CD4-positive, alpha-beta T cell treated with Interferon alpha-2 for 1 hour (primary cell): ENCODE data around the gene STXBP3.

ENCODE experiments used
- DNase-seq, 2 donors: peaks; one replicate each; pipeline ENCODE4 v3.0.0-alpha.2; 2020 to 2022

STXBP3 gene

DNA sequence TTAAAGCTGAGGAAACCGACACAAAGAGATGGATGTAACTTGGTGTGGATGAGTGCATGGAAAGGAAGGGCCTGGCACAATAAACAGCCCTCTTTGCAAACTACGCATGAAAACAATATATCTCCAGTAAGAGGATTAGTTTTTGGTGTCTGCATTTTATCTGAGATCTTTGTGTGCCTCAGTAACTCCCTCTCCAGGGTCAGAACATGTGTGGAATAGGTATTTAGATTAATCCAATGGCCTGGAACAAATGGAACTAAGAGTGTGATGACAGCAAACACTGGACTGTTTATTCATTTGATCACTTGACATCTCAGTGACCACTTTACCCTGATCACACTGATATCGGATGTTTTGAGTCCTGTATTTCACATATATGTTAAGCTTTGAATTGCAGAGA lies 65.1 kb downstream of the STXBP3 start:
- no peak for DNase-seq

DNA sequence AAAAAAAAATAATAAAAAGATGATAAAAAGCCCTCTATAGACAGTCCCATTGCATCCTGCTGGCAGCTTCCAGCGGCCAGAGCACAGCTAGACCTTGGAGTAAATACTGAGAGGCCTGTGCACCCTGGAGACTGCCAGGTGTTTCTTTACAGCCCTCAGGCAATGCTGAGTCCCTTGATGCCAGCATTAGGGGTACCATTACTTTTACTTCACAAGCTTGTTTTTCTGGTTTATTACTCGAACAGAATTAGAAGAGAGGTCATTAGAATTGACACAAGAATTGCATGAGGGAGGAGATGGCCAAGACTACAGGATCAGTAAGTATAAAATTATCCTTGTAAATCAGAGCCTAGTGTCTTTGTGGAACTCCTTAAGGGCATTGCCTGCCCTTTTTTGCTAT lies 66.9 kb downstream of the STXBP3 start:
- DNase-seq, result no peak

GRCh38 chr1:108814343-108815125 lies 68.1 kb downstream of the STXBP3 start:
- no peak for DNase-seq

DNA sequence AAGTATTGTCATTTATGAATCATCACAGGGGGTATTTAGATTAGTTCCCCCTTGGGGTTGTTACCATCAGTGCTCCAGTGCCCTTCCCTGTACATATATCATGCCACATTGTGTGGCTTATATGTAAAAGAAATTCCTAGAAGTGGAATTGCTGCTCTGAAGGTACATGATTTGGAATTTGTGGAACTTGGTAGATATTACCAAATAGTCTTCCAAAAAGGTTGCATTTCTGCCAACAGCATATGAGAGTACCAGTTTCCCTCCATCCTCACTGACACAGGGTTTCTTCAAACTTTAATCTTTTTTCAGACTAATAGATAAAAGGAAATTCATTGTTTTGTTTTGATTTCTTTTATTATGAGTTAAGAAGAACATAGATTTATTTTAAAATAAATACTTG lies 69.1 kb downstream of the STXBP3 start:
- DNase-seq, result no peak

DNA sequence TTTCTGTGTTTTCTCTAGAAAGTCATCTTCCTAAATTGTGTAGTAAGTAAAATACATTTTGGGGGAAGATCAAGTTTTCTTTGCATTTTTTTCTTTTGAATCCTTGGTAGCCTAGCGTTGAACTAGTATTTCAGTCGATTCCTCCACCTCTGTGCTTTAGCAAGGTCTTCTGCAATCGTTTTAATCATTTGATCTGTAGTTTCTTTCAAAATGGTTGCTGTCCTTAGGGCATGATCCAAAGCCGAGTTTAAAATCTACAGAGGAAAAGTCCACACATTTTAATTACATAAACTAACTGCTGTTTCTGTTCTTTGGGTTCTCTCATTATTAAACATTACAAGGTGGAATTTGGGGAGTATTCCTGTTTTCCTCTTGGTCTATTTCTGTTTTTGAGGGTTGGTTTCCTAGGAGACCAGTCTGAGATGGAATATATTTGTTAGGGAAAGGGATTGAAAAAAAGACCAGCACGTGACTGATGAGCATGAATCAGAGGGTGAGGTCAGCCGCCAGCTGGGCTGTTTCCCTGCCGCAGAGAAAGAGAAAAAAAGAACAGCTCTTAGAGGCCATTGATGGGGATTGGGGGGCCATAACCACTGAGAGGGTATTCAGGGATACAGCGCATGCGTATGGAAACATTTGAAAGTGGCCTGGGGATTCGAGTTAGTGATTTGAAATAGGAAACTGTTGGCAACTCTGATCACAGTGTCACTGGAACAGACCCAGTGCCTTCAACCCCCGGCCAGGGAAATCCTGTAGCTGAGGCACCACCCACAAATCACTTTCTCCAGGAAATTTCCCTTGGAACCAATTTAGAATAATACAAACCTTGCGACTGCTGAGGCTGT lies 69.8 kb downstream of the STXBP3 start:
- no peak for DNase-seq

GRCh38 chr1:108817016-108817415 lies 70.5 kb downstream of the STXBP3 start:
- no peak for DNase-seq

DNA sequence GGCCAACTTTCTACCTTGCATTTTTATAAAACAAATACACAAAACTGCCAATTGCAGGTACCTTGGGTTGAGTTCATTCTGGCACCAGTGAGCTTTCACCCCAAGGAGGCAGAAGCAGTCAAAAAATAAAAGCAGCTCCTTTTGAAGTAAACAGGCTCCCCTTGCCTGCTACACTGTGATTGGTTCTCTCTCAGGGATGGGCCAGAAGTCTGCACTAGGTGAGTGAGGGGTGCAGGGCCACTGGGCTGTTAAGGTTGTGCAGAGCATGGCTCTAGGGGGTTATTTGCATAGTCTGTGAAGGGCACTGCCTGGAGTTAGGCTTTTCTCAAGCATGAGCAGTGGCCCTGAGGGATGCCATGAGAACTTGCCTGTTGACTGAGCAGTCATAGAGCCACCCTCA lies 71.3 kb downstream of the STXBP3 start:
- DNase-seq, result no peak

GRCh38 chr1:108819878-108820277 lies 73.4 kb downstream of the STXBP3 start:
- DNase-seq, result no peak

- no peak for DNase-seq
These were observed 77.2 kb downstream of the STXBP3 start for GRCh38 chr1:108823632-108824031.

- no peak for DNase-seq
These were observed 77.6 kb downstream of the STXBP3 start for GRCh38 chr1:108824051-108824450.

- DNase-seq, result no peak
These were observed 79.7 kb downstream of the STXBP3 start for GRCh38 chr1:108826081-108826635.

DNA sequence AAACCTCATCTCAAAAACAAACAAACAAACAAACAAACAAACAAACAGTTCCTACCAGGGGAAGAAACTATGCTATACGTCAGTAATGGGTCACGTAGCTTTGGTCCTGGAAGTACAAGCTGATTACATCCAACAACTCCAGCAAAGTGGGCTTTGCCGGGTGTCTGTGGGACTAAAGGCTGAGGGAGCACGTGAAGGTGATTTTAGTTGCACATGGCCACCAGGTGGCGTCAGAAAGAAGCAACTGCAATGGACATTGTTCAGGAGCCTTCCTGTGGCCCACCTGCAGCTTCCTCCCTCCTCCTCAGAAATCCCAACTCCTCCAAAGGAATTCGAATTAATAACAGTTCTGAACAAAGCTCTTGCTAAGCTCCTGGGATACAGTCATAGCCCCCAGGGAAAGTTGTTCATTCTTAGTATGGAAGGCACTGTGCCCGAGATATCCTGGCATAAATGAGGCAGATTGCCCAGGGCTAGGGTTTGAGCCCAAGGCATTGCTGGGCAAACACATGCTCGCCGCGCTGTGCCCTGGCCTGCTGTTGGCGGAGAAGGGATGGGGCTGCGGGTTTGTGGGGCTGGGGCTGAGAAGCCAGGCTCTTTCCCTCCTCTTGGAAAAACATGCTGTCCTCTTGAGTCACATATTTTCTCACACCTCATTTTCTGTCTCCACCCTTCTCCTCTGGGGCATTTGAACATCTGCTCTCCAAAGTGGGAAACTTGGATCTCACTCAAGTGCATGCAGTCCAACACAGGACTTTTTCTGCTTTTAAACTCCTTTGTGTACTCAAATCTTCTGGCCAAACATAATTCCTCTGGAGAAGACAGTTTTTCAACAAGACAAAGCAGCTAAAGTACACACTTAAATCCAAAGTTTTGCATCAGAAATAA lies 81.8 kb downstream of the STXBP3 start:
- peak; percentile 63 to 73 for DNase-seq

DNA sequence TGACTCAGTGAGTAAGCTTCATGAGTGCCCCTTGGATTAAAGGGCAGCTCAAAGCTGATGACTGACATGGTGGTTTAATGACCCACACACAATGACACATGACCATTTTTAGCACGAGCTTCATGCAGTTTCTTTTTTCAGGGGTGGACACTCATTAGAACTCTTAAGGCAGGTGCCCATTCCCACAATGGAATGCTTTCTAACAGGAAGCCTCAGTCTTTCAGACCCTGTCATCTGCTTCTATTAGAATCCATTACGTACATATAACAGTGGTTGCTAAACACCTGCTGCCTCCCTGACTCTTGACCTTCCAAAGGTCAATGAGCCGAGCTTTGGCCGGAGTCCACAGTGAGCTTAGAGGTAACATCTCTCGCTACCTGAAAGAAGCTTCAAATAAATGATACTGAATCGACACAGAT lies 83.0 kb downstream of the STXBP3 start:
- DNase-seq, result no peak

- DNase-seq, result no peak
These were observed 83.9 kb downstream of the STXBP3 start for GRCh38 chr1:108830119-108831008.

GRCh38 chr1:108831225-108831624 lies 84.8 kb downstream of the STXBP3 start:
- no peak for DNase-seq

- DNase-seq, result no peak
These were observed 86.5 kb downstream of the STXBP3 start for GRCh38 chr1:108832929-108833328.

DNA sequence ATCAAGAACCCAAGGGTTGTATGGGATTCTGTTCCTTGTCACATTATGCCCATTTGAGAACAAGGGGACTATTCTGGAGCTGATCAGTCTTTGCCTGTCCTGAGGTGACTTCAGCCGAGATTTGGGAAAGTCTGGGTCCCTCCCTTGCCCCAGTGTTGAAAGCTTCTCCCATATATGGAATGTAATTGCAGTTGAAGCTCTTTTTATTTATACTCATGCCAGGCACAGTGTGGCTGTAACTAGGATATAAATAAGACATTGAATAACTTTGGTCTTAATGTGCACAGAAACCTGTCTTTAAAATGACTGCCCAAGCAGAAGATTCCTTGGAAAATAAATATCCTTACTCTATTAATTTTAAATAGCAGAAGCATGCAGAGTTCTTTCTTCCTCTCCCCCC lies 95.2 kb downstream of the STXBP3 start:
- DNase-seq, result no peak

GRCh38 chr1:108842525-108843181 lies 96.2 kb downstream of the STXBP3 start:
- DNase-seq, result no peak

GRCh38 chr1:108843390-108844137 lies 97.1 kb downstream of the STXBP3 start:
- DNase-seq, result no peak

DNA sequence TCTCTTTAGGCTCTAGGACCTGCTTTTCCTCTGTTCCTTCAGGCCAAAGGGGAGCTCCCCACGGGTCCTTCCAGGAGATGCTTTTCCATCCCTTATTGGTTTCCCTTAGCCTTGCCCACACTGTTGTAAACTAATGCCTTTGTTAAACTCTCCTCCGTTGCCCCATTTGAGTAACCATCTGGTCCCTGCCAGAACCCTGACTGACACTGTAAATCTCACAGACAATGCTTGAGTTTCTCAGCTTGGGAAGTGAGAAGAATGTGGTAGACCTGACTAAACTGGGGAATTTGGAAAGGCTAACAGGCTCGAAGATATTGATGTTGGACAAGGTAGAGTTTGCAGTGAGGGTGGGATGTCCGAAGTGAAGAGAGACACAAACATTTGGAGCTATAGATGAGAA lies 99.0 kb downstream of the STXBP3 start:
- DNase-seq, result no peak
